NCI-H2227 (cell line): ENCODE data around the gene HBM.
"Not testable (repeated sequence)": the region's sequence is repeated elsewhere in the genome, so short reads cannot be mapped to it uniquely, and the experiment has no call there.

ENCODE experiments used
- DNase-seq: peaks from one replicate; lab custom pipeline; 2025; ENCODE audit not compliant: unreplicated experiment; lab: John Stamatoyannopoulos, UW

Gene HBM

DNA sequence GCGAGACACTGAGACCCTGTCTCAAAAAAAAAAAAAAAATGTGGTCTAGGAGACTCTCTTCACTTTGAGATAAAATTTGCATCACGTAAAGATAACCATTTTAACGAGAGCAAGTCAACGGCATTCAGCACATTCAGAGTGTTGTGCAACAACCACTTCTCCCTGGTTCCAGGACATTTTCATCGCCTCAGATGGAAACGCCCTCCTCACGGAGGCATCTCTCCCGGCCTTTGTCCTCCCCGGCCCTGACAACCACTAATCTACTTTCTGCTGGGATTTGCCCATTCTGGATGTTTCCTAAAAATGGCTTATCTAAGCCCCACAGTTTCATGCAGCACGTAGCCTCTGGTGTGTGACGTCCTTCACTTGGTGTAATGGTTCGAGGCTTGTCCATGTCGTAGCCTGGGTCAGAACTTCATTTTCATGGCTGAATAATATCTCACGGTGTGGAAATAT is 21.0 kb upstream of the HBM start:
- DNase-seq = no peak

DNA sequence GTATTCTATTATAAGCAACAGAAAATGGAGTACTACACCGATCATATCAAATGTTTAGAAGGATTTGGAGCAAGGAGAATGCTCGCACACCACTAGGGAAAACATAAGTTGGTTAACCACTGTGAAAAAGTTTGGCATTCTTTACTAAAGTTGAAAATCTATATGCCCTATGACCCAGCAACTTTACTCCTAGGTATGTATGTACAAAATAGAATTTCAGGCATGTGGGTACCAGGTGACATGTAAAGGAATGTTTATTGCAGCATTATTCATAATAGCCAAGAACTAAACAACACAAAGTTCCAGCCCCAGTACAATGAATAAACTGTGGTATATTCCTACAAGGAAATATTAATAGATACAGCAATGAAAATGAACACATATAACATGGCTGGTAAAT is 19.1 kb upstream of the HBM start:
- no peak for DNase-seq

DNA sequence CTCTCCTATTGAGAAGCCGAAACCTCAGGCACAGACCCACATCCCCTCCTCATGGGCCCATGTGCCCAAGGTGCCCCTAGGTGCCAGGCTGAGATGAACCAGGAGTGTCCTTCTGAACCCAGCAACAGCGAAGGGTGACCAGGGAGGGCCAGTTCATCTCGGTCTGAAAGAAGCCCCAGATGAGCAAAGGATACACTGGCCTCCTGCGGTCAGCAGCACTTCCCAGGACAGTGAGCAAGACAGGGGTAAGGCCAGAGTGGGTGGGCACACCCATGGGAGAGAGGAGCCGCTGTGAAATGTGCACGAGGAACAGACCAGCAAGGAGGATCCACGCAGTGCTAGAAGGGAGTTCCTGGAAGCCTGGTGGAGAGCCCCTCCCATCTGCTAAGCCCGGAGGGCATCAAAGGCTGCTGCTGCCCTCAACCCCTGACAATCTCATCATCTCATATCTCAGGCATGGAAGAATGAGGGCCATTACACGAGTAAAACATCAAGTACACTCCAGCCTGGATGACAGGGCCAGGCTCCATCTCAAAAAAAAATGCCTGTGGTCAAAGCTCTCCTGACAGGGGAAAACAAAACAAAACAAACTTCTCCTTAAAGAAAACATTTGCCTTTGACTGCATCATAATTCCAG is 16.6 kb upstream of the HBM start:
- no peak for DNase-seq

DNA sequence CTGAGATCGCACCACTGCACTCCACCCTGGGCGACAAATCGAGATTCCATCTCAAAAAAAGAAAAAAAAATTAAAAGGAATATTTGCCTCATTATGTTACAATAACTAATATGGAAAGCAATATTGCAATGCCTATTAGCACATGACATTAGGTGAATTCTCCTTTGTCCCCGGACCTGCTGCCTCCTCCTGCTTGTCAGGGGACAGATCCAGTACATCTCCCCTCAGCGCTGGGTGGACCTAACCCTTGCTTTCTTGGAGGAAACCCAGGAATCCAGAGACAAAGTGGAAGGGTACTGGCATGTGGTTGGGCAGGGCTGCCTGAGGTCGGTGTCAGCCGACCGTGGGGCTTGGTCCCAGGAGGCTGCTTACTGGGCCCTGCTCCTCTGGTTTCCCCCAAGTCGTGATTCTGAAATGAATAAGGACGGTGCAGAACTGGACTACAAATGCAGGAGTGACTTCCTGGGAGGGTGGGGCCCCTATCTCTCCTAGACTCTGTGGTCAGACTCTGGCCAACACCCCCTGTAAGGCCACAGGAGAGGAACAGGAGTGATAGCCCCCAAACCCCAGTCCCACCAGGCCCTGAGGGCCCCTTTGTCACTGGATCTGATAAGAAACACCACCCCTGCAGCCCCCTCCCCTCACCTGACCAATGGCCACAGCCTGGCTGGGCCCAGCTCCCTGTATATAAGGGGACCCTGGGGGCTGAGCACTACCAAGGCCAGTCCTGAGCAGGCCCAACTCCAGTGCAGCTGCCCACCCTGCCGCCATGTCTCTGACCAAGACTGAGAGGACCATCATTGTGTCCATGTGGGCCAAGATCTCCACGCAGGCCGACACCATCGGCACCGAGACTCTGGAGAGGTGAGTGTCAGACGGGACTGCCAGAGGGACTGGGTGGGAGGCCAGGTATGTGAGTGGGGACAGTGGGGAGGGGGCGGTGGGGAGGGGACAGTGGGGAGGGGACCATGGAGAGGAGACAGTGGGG is 13.3 kb upstream of the HBM start, which contains the start of gene HBZ:
Gene HBZ, plus strand, starts transcription at position 504 of the 988 bp plus-strand sequence. Its CDS starts 266 bp downstream, at position 770.
- no peak for DNase-seq

DNA sequence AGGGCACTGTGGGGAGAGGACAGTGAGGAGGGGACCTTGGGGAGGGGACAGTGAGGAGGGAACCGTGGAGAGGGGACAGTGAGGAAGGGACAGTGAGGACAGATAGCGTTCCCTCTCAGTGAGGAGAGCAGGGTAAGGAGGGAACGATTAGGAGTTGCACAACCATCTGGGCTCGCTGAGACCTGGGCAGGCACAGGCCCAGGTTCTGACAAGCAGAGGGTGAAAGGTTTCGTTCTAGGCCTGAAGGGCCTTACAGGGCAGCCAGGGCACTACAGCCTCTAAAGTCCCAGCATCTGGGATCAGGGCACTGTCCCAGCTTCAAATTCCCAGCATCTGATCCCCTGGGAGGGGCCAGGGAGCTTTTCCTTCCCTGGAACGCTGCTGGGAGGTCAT is 12.7 kb upstream of the HBM start:
- not testable (repeated sequence) for DNase-seq

DNA sequence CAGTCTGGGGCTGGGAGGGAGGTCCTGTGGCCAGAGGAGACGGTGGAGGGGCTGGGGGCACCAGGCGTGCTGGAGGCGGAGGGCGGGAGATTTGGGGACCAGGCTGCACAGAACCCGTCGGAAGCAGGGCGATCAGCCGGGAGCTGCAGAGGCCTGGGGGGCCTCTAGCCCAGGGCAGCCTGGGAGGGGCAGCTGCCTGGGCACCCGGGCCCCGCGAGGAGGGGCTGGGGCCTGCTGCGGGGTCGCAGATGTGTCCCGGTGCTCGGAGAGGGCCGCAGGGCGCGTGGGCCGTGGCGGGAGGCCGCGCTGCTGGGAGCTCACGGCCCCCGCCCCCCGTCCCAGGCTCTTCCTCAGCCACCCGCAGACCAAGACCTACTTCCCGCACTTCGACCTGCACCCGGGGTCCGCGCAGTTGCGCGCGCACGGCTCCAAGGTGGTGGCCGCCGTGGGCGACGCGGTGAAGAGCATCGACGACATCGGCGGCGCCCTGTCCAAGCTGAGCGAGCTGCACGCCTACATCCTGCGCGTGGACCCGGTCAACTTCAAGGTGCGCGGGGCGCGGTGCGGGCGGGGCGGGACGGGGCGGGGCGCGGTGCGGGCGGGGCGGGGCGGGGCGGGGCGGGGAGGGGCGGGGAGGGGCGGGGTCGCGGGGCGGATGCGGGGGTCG is 12.1 kb upstream of the HBM start:
- not testable (repeated sequence) for DNase-seq

DNA sequence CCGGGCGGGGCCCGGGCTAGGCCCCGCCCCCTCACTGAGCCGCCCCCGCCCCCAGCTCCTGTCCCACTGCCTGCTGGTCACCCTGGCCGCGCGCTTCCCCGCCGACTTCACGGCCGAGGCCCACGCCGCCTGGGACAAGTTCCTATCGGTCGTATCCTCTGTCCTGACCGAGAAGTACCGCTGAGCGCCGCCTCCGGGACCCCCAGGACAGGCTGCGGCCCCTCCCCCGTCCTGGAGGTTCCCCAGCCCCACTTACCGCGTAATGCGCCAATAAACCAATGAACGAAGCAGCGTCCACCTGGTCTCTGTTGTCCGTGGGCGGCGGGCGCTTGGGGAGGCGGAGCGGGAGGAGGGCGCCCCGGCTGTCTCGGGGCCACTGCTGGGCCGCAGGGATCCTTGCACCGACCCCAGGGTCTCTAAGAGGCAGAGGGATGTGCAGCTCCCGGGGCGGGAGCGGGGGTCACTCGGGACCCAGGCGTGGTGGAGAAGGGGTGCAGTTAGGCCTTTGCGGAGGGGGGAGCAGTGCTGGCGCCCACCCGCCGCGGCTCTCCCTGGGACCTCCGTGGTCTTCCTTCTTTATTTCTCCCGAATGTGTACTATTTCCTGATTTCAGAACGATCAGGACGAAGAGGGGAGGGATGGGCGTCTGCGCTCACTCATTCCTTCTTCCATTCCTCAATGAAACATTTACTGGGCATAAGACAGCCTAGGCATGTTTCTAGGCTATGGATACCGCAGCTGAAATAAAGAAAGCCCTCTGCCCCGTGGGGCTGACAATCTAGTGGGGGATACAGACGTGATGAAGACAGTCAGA is 11.4 kb upstream of the HBM start:
- DNase-seq = peak; percentile 67

DNA sequence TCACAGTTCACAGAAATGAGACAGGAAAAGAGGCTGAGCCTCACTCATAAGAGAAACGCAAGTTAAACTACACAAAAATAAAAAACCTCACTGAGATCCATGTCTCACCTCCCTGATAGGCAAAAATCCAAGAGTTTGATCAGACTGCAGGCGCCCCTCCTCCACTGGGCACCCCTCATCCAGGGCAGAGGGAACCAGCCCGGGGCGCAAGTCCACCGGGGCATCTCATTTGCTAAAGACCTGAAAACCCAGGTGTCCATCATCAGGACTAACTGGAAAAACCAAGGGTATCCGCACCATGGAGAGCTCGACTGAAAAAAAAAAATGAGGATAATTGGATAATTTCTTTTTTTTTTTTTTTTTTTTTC is 10.8 kb upstream of the HBM start:
- no peak for DNase-seq

DNA sequence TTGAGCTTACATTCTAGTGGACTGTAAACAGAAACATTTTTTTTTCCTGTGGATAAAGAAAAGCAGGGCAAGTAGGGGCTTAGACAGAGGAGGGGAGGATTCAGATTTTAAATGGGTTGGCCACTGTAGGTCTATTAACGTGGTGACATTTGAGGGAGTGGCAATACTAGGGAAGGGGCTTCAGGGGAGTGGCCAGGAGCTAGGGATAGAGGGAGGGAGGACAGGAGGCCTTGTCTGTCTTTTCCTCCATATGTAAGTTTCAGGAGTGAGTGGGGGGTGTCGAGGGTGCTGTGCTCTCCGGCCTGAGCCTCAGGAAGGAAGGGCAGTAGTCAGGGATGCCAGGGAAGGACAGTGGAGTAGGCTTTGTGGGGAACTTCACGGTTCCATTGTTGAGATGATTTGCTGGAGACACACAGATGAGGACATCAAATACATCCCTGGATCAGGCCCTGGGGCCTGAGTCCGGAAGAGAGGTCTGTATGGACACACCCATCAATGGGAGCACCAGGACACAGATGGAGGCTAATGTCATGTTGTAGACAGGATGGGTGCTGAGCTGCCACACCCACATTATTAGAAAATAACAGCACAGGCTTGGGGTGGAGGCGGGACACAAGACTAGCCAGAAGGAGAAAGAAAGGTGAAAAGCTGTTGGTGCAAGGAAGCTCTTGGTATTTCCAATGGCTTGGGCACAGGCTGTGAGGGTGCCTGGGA is 6.5 kb upstream of the HBM start:
- DNase-seq = no peak

DNA sequence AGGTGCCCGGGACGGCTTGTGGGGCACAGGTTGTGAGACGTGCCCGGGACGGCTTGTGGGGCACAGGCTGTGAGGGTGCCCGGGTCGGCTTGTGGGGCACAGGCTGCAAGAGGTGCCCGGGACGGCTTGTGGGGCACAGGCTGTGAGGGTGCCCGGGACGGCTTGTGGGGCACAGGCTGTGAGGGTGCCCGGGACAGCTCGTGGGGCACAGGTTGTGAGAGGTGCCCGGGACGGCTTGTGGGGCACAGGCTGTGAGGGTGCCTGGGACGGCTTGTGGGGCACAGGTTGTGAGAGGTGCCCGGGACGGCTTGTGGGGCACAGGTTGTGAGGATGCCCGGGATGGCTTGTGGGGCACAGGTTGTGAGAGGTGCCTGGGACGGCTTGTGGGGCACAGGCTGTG is 5.5 kb upstream of the HBM start:
- DNase-seq = not testable (repeated sequence)

DNA sequence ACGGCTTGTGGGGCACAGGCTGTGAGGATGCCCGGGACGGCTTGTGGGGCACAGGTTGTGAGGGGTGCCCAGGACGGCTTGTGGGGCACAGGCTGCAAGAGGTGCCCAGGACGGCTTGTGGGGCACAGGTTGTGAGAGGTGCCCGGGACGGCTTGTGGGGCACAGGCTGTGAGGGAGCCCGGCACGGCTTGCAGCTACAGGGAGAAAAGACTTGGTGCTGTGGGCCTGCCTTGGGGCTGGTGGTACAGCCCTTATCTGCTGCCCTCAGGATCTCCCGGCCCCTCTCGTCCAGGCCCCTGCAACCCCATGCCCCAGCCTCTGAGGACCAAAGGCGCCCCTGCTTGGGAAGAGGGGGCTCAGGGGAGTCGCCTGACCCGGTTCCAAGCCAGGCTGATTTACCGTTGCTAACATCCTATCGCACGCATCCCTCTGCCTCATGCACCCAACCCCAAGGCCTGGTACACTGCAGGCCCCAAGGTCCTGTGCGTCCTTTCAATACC is 5.0 kb upstream of the HBM start:
- DNase-seq = no peak

DNA sequence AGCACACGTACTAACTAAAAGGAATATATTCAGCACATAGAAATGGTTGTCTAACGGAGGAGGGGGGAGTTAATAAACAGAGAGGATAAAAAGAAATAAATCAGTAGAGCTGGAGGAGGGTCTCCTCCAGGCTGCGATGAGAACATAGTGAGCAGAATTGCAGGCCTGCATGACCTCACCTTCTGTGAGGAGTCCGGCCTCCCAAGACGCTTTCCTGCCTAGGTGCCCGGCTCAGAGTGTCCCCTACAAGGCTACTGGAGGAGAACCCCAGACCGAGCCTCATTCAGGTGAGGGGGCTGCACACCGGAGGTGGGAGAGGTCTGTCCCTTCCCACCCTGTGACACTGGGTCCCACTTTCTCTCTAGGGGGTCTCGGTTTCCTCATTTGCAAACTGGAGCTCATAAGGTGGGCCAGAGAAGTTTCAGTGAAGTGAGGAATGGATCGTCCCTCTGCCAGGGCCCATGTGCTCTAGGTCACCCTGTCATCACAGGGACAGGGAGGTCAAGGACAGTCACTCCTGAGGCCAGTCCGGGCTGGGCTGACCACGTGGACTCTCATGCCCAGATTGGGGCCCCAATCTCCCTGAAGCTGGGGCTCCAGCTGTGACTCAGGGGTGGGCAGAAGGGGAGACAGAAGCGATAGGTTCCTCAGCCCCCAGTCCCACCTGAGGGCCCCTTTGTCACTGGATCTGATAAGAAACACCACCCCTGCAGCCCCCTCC is 3.3 kb upstream of the HBM start:
- DNase-seq = no peak

DNA sequence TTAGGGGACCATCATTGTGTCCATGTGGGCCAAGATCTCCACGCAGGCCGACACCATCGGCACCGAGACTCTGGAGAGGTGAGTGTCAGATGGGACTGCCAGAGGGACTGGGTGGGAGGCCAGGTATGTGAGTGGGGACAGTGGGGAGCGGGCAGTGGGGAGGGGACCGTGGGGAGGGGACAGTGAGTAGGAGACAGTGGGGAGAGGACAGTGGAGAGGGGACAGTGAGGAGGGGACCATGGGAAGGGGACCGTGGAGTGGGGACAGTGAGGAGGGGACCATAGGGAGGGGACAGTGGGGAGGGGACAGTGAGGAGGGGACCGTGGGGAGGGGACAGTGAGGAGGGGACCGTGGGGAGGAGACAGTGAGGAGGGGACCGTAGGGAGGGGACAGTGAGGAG is 2.6 kb upstream of the HBM start:
- not testable (repeated sequence) for DNase-seq

DNA sequence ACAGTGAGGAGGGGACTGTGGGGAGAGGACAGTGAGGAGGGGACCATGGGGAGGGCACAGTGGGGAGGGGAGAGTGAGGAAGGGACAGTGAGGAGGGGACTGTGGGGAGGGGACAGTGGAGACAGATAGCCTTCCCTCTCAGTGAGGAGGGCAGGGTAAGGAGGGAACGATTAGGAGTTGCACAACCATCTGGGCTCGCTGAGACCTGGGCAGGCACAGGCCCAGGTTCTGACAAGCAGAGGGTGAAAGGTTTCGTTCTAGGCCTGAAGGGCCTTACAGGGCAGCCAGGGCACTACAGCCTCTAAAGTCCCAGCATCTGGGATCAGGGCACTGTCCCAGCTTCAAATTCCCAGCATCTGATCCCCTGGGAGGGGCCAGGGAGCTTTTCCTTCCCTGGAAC is 2.1 kb upstream of the HBM start:
- not testable (repeated sequence) for DNase-seq

DNA sequence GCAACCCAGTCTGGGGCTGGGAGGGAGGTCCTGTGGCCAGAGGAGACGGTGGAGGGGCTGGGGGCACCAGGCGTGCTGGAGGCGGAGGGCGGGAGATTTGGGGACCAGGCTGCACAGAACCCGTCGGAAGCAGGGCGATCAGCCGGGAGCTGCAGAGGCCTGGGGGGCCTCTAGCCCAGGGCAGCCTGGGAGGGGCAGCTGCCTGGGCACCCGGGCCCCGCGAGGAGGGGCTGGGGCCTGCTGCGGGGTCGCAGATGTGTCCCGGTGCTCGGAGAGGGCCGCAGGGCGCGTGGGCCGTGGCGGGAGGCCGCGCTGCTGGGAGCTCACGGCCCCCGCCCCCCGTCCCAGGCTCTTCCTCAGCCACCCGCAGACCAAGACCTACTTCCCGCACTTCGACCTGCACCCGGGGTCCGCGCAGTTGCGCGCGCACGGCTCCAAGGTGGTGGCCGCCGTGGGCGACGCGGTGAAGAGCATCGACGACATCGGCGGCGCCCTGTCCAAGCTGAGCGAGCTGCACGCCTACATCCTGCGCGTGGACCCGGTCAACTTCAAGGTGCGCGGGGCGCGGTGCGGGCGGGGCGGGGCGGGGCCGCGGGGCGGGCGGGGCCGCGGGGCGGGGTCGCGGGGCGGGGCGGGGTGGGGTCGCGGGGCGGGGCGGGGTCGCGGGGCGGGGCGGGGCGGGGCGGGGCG is 1.5 kb upstream of the HBM start:
- DNase-seq = not testable (repeated sequence)

DNA sequence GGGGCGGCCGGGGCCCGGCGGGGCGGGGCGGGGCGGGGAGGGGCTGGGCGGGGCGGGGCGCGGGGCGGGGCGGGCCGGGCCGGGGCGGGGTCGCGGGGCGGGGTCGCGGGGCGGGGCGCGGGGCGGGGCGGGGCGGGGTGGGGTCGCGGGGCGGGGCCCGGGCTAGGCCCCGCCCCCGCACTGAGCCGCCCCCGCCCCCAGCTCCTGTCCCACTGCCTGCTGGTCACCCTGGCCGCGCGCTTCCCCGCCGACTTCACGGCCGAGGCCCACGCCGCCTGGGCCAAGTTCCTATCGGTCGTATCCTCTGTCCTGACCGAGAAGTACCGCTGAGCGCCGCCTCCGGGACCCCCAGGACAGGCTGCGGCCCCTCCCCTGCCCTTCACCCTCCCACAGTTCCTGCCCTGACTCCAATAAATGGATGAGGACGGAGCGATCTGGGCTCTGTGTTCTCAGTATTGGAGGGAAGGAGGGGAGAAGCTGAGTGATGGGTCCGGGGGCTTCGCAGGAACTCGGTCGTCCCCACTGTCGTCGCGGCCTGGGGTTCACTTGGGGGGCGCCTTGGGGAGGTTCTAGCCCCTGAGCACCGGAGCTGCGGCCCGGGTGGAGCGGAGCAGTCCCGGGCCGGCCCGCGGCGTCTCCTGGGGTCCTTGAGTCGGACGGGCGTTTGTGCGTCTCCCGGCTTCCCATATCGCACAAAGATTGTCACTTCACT is 795 bp upstream of the HBM start:
- DNase-seq = no peak

DNA sequence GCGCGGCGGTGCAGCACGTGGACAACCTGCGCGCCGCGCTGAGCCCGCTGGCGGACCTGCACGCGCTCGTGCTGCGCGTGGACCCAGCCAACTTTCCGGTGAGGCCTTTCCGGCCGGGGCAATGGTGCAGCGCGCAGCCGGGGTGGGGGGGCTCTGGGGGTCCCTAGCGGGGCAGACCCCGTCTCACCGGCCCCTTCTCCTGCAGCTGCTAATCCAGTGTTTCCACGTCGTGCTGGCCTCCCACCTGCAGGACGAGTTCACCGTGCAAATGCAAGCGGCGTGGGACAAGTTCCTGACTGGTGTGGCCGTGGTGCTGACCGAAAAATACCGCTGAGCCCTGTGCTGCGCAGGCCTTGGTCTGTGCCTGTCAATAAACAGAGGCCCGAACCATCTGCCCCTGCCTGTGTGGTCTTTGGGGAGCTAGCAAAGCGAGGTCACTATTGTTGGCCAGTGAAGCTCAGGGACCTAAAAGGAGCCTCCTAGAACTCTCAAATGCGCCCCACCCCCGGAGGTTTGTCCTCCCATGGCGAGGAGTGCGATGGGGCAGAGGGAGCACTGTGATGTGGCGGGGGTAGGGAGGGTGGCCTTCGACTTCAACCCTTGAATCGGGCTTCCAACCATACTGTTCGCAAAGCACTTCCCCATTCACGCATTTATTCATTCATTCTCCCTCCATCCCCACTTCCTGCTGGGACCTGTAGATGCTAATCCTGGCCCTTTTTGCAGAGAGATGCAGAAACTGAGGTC is 770 bp downstream of the HBM start:
- no peak for DNase-seq
